SK-N-SH treated with all-trans-retinoic acid at 6 μM for 48 hours (cell line): Measurements from ENCODE around the gene MXD1.

Source experiments
- ATAC-seq: fragments of 200-7000 bp; cut with Tn5 transposase; 3 replicates; pipeline ENCODE4 v1.9.1; 2020; ENCODE audit warnings: mild to moderate bottlenecking, moderate library complexity
- BACH2 ChIP-seq: fragments of 250-450 bp; sonication (Bioruptor Pico); IDR thresholded peaks from 2 replicates; pipeline ENCODE4 v1.9.0; 2021; ENCODE audit warnings: mild to moderate bottlenecking, borderline replicate concordance
- CSDC2 ChIP-seq: fragments of 250-450 bp; sonication (Bioruptor Pico); IDR thresholded peaks from 2 replicates; pipeline ENCODE4 v1.5.0; 2020; ENCODE audit warnings: mild to moderate bottlenecking, moderate library complexity
- ESRRG ChIP-seq: fragments of 250-450 bp; sonication (Bioruptor Pico); IDR thresholded peaks from 2 replicates; pipeline ENCODE4 v1.6.1; 2021; ENCODE audit warnings: mild to moderate bottlenecking
- GLIS3 ChIP-seq: fragments of 250-450 bp; sonication (Bioruptor Pico); IDR thresholded peaks from 2 replicates; pipeline ENCODE4 v1.5.0; 2020; ENCODE audit warnings: mild to moderate bottlenecking, moderate library complexity
- ISL1 ChIP-seq: fragments of 250-450 bp; sonication (Bioruptor Pico); IDR thresholded peaks from 2 replicates; pipeline ENCODE4 v2.1.2; 2022; ENCODE audit warnings: mild to moderate bottlenecking, moderate library complexity
- OSR1 ChIP-seq: fragments of 250-450 bp; sonication (Bioruptor Pico); IDR thresholded peaks from 2 replicates; pipeline ENCODE4 v1.8.0; 2022; ENCODE audit warnings: moderate library complexity, mild to moderate bottlenecking, inconsistent platforms
- POU6F1 ChIP-seq: fragments of 250-450 bp; sonication (Bioruptor Pico); IDR thresholded peaks from 2 replicates; pipeline ENCODE4 v1.8.0; 2021; ENCODE audit warnings: low read depth, mild to moderate bottlenecking, moderate library complexity, borderline replicate concordance
- PPARA ChIP-seq: fragments of 250-450 bp; sonication (Bioruptor Pico); IDR thresholded peaks from 2 replicates; pipeline ENCODE4 v1.5.0; 2020; ENCODE audit warnings: mild to moderate bottlenecking, borderline replicate concordance
- RARB ChIP-seq: fragments of 250-450 bp; sonication (Bioruptor Pico); IDR thresholded peaks from 2 replicates; pipeline ENCODE4 v1.8.0; 2021; ENCODE audit warnings: mild to moderate bottlenecking, moderate library complexity
- SNAI2 ChIP-seq: fragments of 250-450 bp; sonication (Bioruptor Pico); IDR thresholded peaks from 2 replicates; pipeline ENCODE4 v1.5.0; 2020; ENCODE audit warnings: mild to moderate bottlenecking, moderate library complexity
- TCF4 ChIP-seq: fragments of 250-450 bp; sonication (Bioruptor Pico); IDR thresholded peaks from 2 replicates; pipeline ENCODE4 v1.8.0; 2021; ENCODE audit warnings: mild to moderate bottlenecking, moderate library complexity, borderline replicate concordance
- TOX ChIP-seq: fragments of 250-450 bp; sonication (Bioruptor Pico); IDR thresholded peaks from 2 replicates; pipeline ENCODE4 v1.8.0; 2021; ENCODE audit warnings: mild to moderate bottlenecking, moderate library complexity, borderline replicate concordance
- TSHZ2 ChIP-seq: fragments of 250-450 bp; sonication (Bioruptor Pico); IDR thresholded peaks from 2 replicates; pipeline ENCODE4 v1.5.0; 2020; ENCODE audit warnings: mild to moderate bottlenecking, moderate library complexity
- ZC3H10 ChIP-seq: fragments of 250-450 bp; sonication (Bioruptor Pico); IDR thresholded peaks from 2 replicates; pipeline ENCODE4 v1.5.1; 2021; ENCODE audit warnings: mild to moderate bottlenecking, moderate library complexity
- ZFP3 ChIP-seq: fragments of 250-450 bp; sonication (Bioruptor Pico); IDR thresholded peaks from 2 replicates; pipeline ENCODE4 v1.5.0; 2020; ENCODE audit warnings: mild to moderate bottlenecking, moderate library complexity
- ZFP30 ChIP-seq: fragments of 450-650 bp; formaldehyde crosslinking; IDR thresholded peaks from 2 replicates; pipeline ENCODE4 v1.5.0; 2022; ENCODE audit warnings: mild to moderate bottlenecking, moderate library complexity
- ZNF565 ChIP-seq: fragments of 450-650 bp; formaldehyde crosslinking; conservative IDR thresholded peaks from 2 replicates; pipeline ENCODE4 v1.5.0; 2020; ENCODE audit warnings: low read depth, mild to moderate bottlenecking, moderate library complexity
- ZNF70 ChIP-seq: fragments of 450-650 bp; formaldehyde crosslinking; IDR thresholded peaks from 2 replicates; pipeline ENCODE4 v1.5.0; 2020; ENCODE audit warnings: mild to moderate bottlenecking, moderate library complexity
- ZNF8 ChIP-seq: fragments of 450-650 bp; formaldehyde crosslinking; IDR thresholded peaks from 2 replicates; pipeline ENCODE4 v1.5.0; 2020; ENCODE audit warnings: mild to moderate bottlenecking, moderate library complexity
- TF ChIP-seq, protein P1 (sequence below): fragments of 250-450 bp; sonication (Bioruptor Pico); IDR thresholded peaks from 2 replicates; pipeline ENCODE4 v1.5.1; 2021; ENCODE audit warnings: mild to moderate bottlenecking, moderate library complexity
- TF ChIP-seq, protein P2 (sequence below): fragments of 250-450 bp; sonication (Bioruptor Pico); IDR thresholded peaks from 2 replicates; pipeline ENCODE4 v1.5.1; 2020; ENCODE audit warnings: low read depth, mild to moderate bottlenecking, moderate library complexity

Gene MXD1

DNA sequence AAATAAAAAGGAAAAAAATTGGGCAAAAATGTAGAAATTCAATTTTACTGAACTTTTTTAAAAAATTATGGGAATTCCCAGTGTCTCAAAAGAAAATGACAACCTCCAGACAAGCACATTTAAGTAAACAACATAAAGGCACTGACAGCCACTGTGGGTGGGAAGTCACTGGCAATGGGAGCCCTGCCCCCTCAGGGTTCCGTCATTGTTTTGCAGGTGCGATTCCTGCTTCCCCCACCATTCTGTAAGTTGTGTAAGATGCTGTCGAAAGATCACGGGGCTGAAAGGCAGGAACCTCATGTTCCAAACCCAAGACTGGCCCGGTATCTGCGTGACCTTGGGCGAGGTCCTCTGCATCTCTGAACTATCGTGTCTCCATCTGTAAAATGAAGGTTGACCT is 62.3 kb downstream of the MXD1 start:
- TF ChIP-seq ZNF565 (CRISPR knock-in tag): no peak
- no peak for TF ChIP-seq ZC3H10 (CRISPR knock-in tag)
- TF ChIP-seq PPARA: no peak
- no peak for TF ChIP-seq POU6F1 (CRISPR knock-in tag)
- no peak for TF ChIP-seq GLIS3 (CRISPR knock-in tag)
- TF ChIP-seq ISL1: no peak
- no peak for TF ChIP-seq TSHZ2 (CRISPR knock-in tag)
- no peak for TF ChIP-seq OSR1
- TF ChIP-seq TCF4: no peak
- ATAC-seq: no peak

DNA sequence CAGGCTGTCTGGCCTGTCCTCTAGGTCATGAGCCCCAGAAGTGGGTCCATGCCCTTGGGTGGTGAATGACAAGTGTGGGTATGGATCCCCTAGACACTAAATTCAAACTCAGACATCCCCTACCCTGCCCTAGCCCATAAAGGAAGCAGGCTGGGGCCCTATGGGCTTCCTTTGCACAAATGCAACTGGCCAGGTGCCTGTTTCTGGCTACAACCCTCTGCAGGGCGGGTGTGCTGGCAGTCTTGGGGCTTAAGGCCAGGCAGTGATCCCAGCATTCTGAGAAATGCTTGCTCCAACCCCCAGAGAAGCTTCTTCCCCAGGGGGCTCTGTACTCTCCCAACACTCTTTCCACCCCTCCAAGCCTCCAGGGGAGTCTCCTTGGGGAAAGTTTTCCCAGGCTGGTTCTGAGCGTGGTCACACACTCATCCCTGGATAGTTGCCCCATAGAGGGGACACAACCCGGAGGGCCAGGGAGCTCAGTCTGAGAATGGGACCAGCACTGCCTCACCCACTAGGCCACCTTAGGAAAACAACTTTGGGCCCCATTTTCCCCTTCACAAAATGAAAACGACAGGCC is 63.1 kb downstream of the MXD1 start:
- no peak for ATAC-seq
- TF ChIP-seq, protein P1, sequence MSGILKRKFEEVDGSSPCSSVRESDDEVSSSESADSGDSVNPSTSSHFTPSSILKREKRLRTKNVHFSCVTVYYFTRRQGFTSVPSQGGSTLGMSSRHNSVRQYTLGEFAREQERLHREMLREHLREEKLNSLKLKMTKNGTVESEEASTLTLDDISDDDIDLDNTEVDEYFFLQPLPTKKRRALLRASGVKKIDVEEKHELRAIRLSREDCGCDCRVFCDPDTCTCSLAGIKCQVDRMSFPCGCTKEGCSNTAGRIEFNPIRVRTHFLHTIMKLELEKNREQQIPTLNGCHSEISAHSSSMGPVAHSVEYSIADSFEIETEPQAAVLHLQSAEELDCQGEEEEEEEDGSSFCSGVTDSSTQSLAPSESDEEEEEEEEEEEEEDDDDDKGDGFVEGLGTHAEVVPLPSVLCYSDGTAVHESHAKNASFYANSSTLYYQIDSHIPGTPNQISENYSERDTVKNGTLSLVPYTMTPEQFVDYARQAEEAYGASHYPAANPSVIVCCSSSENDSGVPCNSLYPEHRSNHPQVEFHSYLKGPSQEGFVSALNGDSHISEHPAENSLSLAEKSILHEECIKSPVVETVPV: no peak
- TF ChIP-seq SNAI2 (CRISPR knock-in tag) (no peak), BACH2 (no peak), PPARA (no peak), TSHZ2 (CRISPR knock-in tag) (no peak), OSR1 (no peak), ISL1 (no peak), ZFP3 (CRISPR knock-in tag) (no peak), ZFP30 (CRISPR knock-in tag) (no peak), ZNF8 (CRISPR knock-in tag) (no peak), ESRRG (CRISPR knock-in tag) (no peak)

- TF ChIP-seq TOX (CRISPR knock-in tag) (no peak), BACH2 (no peak), CSDC2 (no peak), ZFP3 (CRISPR knock-in tag) (no peak), TCF4 (no peak), RARB (CRISPR knock-in tag) (no peak), GLIS3 (CRISPR knock-in tag) (no peak), ZC3H10 (CRISPR knock-in tag) (no peak), ESRRG (CRISPR knock-in tag) (no peak), ZFP30 (CRISPR knock-in tag) (no peak), ZNF70 (no peak)
- TF ChIP-seq, protein P2, sequence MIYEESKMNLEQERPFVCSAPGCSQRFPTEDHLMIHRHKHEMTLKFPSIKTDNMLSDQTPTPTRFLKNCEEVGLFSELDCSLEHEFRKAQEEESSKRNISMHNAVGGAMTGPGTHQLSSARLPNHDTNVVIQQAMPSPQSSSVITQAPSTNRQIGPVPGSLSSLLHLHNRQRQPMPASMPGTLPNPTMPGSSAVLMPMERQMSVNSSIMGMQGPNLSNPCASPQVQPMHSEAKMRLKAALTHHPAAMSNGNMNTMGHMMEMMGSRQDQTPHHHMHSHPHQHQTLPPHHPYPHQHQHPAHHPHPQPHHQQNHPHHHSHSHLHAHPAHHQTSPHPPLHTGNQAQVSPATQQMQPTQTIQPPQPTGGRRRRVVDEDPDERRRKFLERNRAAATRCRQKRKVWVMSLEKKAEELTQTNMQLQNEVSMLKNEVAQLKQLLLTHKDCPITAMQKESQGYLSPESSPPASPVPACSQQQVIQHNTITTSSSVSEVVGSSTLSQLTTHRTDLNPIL (CRISPR knock-in tag): no peak
- TF ChIP-seq, protein P1: no peak
- no peak for ATAC-seq
Observed at GRCh38 chr2:69979902-69980807, 65.2 kb downstream of the MXD1 start.
